Glomerular endothelial cell (primary cell): Measurements from ENCODE around the gene ARHGAP31. TPM values are rescaled to one million over a fixed set of nuclear protein-coding genes. Genes with fewer than 3 reads are reported as not detected.

Experiments
- DNase-seq: peaks from one replicate; pipeline ENCODE4 v3.0.0-alpha.2; 2011; ENCODE audit warnings: low read depth, low spot score; ENCODE audit errors: extremely low read depth
- total RNA-seq: library from RNA; depleted of rRNA; stranded (reverse); fragments of >200 nt; gene quantifications from 2 replicates; pipeline ENCODE4 v1.2.3, GENCODE V29; 2015

ARHGAP31 gene
- total RNA-seq, 1 donor from 2014 or later, result 73.3 TPM

DNA sequence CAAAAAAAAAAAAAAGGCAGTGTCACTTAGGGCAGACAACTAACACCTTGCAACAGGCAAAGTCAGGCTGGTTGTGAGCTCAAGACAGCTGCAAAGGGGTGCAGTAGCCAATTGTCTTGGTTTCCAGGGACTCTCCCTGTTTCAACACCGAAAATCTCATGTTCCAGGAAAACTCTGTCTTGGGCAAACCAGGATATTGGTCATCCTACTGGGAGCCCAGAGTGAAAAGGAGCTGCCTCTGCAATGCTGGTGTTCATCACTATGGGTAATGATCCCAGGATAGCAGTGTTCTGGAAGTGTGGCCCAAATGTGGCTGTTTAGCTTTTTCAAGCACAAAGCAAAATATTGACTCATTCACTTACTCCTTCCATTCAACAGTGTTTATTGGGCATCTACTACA, 82.6 kb downstream of the ARHGAP31 start:
- no peak for DNase-seq

- no peak for DNase-seq
These were observed 84.1 kb downstream of the ARHGAP31 start for GRCh38 chr3:119378259-119378803.

DNA sequence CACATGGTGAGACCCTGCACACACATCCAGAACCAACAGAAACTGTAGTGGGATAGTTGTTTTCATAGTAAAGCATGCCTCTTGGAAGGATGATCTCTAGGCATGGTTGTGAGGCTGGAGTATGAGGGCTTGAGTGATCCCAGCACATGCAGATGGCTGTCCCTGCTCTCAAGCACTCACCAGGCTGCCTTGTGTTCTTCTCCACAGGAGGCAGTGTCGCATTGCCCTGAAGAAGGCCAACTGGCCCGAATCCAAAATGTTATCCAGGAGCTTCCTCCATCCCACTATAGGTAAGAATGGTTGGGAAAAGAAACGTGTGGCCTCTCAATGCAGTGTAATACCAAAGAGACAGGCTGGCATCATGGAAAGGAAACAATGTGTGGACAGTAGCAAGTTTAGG, 86.5 kb downstream of the ARHGAP31 start:
- no peak for DNase-seq

- DNase-seq, result no peak
These were observed 88.0 kb downstream of the ARHGAP31 start for GRCh38 chr3:119382134-119382533.

DNA sequence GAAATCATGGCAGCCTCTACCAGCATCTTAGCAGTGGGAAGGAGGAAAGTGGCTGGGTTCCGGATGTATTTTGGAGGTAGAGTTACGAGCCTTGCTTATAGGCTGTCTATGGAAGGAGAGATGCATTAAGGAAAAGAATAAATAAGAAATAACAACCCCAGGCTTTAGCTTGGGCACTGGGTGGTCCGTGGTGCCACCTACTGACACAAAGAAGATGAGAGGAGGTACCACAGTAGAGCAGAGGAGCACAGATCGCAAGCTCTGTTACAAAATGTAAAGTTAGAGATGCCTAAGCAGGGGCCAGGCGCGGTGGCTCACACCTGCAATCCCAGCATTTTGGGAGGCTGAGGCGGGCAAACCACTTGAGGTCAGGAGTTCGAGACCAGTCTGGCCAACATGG, 94.4 kb downstream of the ARHGAP31 start:
- DNase-seq, result no peak

- no peak for DNase-seq
These were observed 101.8 kb downstream of the ARHGAP31 start for GRCh38 chr3:119395923-119396358.

- no peak for DNase-seq
These were observed 102.7 kb downstream of the ARHGAP31 start for GRCh38 chr3:119396870-119397269.

GRCh38 chr3:119400466-119400865, 106.3 kb downstream of the ARHGAP31 start:
- no peak for DNase-seq

DNA sequence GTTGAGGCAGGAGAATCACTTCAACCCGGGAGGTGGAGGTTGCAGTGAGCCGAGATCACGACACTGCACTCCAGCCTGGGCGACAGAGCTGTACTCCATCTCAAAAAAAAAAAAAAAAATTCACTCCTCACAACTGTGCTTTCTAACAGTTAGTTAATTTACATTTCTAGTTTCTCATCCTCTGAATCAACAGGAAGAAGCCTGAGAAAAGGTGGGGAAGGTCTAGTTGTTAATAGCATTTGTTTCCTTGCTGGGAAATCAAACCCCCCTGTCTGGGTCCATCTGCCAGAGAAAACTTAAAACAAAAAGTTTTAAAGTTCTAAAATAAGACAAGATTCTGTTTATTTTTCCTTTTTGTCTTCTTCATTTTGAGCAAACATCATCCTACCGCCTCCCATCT, 106.9 kb downstream of the ARHGAP31 start:
- DNase-seq, result no peak

DNA sequence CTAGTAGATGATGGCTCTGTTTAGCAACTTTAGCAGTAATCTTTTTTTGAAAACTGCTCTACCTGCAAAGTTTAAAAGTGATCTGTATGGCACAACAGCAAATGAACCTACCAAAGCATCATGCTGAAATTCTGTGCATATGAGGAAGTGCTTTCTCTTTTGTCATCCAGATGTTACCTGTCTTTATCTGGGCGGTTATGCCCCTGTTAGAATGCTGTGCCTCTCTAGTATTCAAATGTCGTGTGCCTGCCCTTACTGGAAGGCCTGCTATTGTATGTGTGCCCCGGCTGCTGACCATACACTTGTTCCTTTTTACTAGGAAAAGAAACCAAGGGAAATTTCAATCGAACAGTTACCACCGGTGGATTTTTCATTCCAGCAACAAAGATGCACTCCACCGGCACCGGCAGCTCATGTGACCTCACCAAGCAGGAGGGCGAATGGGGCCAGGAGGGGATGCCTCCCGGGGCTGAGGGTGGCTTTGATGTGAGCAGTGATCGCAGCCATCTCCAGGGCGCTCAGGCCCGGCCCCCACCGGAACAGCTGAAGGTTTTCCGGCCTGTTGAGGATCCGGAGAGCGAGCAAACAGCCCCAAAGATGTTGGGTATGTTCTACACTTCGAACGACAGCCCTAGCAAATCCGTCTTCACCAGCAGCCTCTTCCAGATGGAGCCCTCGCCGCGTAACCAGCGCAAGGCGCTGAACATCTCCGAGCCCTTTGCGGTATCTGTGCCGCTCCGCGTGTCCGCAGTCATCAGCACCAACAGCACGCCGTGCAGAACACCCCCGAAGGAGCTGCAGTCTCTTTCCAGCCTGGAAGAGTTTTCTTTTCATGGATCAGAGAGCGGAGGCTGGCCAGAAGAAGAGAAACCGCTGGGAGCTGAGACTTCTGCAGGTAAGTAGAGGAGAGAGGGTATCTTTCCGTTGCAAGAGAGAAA, 107.6 kb downstream of the ARHGAP31 start:
- no peak for DNase-seq

DNA sequence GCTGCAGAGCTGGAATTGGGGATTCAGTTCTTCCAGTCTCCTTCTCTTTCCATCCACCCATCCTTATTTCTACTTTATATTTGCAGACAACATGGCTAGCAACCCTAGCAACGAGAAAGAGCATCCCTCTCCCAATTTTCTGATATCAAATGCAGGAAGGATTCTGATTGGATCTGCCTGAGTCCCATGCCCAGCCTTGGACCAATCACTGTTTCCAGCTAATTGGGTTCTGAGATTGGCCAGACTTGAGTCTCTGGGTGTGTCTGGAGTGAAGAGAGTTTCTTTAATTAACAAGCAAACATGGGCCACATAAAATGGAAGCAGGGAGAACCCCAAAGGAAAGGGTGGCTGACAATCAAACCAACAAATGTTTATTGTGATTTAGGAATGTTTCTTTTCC, 108.6 kb downstream of the ARHGAP31 start:
- no peak for DNase-seq

GRCh38 chr3:119403201-119403600, 109.0 kb downstream of the ARHGAP31 start:
- no peak for DNase-seq

DNA sequence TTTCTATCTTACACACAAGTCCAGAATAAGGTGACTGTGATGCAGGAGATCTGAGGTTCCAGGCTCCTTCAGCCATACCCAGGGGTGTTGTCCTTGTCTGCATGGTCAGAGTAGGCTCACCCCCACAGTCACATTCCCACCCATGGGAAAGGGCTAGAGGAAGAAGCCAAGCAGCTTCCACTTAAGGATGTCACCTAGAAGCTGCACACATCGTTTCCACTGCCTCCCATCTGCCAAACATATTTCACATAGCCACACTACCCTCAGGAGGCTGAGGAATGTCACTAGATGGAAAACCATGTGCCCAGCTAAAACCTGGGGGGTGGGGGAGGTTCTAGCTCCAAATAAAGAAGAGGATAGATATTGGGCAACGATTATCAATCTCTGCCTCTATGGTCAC, 111.1 kb downstream of the ARHGAP31 start:
- DNase-seq, result no peak

GRCh38 chr3:119408243-119408950, 114.2 kb downstream of the ARHGAP31 start:
- DNase-seq, result no peak

- DNase-seq, result no peak
These were observed 115.7 kb downstream of the ARHGAP31 start for GRCh38 chr3:119409844-119410243.

- DNase-seq, result no peak
These were observed 119.6 kb downstream of the ARHGAP31 start for GRCh38 chr3:119413603-119414280.

DNA sequence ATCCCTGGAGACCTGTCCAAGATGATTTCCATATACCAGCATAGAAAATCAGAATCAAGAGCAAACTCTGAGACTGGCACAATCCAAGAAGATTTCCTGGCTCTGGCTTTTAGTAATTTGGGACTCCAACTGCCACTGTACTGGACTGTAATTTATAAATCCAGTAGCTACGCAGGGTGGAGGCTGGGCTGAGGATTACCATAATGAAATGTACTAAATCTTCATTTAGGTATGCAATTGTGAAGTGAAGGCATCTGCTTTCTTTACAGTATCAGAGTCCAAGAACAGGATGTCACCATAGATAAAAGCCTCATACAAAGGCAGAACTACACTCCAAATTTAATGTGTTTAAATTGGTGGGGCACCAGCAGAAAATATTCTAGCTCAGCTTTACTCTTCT, 122.7 kb downstream of the ARHGAP31 start:
- DNase-seq, result no peak

DNA sequence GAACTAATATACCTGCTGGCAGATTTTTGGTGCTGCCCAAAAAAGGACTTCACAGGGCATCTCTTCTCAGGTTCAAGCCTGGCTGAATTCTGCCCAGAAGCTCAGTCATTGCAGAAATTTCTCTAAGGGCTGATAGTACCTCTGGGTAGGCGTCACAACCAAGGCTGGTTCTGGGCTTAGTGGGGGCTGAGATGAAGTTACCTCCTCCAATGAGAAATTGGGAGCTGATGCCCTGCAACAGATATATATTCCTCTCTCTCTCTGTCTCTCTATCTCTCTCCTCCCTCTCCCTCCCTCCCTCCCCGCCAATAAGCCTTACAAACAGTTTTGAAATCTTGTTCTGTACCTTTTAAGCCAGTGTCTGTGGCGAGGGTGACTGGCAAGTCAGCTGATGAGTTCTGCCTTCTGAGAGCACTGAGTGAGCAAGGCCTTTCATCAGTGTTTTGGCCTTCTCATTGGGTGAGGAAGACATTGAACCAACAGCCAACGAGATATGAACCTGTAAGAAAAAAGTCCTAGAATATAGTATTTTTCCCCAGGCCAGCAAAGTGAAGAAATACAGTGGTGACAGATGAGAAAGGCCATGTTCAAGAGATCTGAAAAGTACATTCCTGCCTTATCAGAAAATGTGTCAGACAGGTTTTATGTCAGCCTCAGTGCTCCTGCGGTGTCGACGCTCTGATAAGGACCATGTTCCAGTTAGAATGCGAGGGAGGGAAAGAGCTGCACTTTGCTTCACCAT, 123.8 kb downstream of the ARHGAP31 start:
- no peak for DNase-seq

DNA sequence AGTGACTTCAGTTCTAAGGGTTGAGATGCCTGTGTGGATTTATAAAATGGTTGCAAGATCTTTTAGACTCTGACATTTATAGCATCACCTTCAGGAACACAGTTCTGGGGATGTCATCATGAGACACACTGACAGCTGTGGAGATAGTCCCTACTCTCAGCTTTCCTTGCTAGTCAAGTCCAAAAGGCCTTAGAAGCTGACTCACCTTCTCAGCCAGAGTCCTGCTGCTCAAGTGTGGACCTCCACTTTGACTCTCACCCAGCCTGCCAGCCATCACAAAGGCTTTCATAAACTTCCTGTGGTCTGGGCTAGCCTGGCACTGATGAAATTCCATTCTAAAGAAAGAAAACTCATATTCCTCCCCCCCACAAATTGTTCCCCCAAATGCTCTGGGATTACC, 124.5 kb downstream of the ARHGAP31 start:
- DNase-seq, result no peak

GRCh38 chr3:119420196-119420595, 126.0 kb downstream of the ARHGAP31 start:
- no peak for DNase-seq
